Fibroblast of lung (primary cell): ENCODE data around the gene PRPF40B.

Experiments used
- CTCF ChIP-seq, 2 donors: IDR thresholded peaks in 1 of 2; conservative IDR thresholded peaks in 1 of 2; 1 replicate in 1 of 2; 2 replicates in 1 of 2; pipeline ENCODE4 v1.5.1; 2011 to 2012; ENCODE audit warnings: low read length in 2 of 2, control low read depth in 1 of 2, inconsistent platforms in 1 of 2, low read depth in 1 of 2, mild to moderate bottlenecking in 1 of 2
- EZH2 ChIP-seq: IDR thresholded peaks from 2 replicates; pipeline ENCODE4 v1.5.1; 2012; ENCODE audit warnings: low read length, control low read depth, mild to moderate bottlenecking; ENCODE audit errors: missing control alignments

GRCh38 chr12:49621651-49622500 is 1.5 kb upstream of the PRPF40B start:
- TF ChIP-seq CTCF (conservative IDR thresholded peaks at IDR 0.05 in 1 of 2, IDR thresholded peaks at IDR 0.05 in 1 of 2; ENCODE audit: low read depth in 1 of 2, low read length in 2 of 2) (no peak), EZH2 (no peak)
